Panc1 (cell line): ENCODE results near the gene TMIGD1. TPM values are rescaled to one million over a fixed set of nuclear protein-coding genes. Genes with fewer than 3 reads are reported as not detected.

ENCODE experiments used
- ATAC-seq: fragments of 200-7000 bp; cut with Tn5 transposase; 2 replicates; pipeline ENCODE4 v1.9.1; 2020; ENCODE audit warnings: mild to moderate bottlenecking, moderate library complexity
- BruUV-seq: library from RNA; stranded (reverse); fragments of 400-500 nt; replicated peaks from 2 replicates; lab custom pipeline; 2021; lab: Mats Ljungman, UMichigan
- CTCF ChIA-PET: fragments of 300-600 bp; sonication (Branson Sonifier 250); formaldehyde crosslinking; loops from one replicate; lab custom pipeline; 2022; ENCODE audit warnings: antibody characterized with exemption; lab: Charles Lee
- POLR2A ChIA-PET: fragments of 300-600 bp; sonication (Branson Sonifier 250); formaldehyde crosslinking; loops from one replicate; lab custom pipeline; 2022; ENCODE audit warnings: antibody characterized with exemption; lab: Charles Lee
- DNase-seq: peaks from one replicate; pipeline ENCODE4 v3.0.0-alpha.2; 2010; ENCODE audit warnings: low read depth, low spot score
- H3K27ac ChIP-seq: 2 replicates; pipeline ENCODE4 v1.5.1; 2011; ENCODE audit warnings: mild to moderate bottlenecking, low read length, inconsistent platforms
- H3K27me3 ChIP-seq: fragments of 200-500 bp; sonication (Bioruptor generic); 2 replicates; pipeline ENCODE4 v1.6.0; 2014; ENCODE audit warnings: low read length, inconsistent platforms; ENCODE audit not compliant: control insufficient read depth, insufficient read depth
- H3K36me3 ChIP-seq: fragments of 200-500 bp; sonication (Bioruptor generic); 2 replicates; pipeline ENCODE4 v1.5.1; 2014; ENCODE audit warnings: inconsistent platforms, mild to moderate bottlenecking, low read length, moderate library complexity; ENCODE audit not compliant: control insufficient read depth, insufficient read depth
- H3K4me1 ChIP-seq: 2 replicates; pipeline ENCODE4 v1.5.1; 2011; ENCODE audit warnings: inconsistent platforms, mild to moderate bottlenecking, low read length, moderate library complexity; ENCODE audit not compliant: control insufficient read depth, insufficient read depth
- H3K4me3 ChIP-seq, 2 experiments: 2 replicates each; pipeline ENCODE4 v1.5.1; 2011 to 2012; ENCODE audit warnings: low read depth in 2 of 2, low read length in 2 of 2, mild to moderate bottlenecking in 2 of 2, inconsistent platforms in 1 of 2, moderate library complexity in 1 of 2
- H3K9me3 ChIP-seq: fragments of 200-500 bp; sonication (Bioruptor generic); 2 replicates; pipeline ENCODE4 v1.5.1; 2014; ENCODE audit warnings: low read depth, mild to moderate bottlenecking, inconsistent platforms, low read length, moderate library complexity; ENCODE audit not compliant: control insufficient read depth, insufficient read depth
- CTCF ChIP-seq: fragments of 450-650 bp; IDR thresholded peaks from 2 replicates; pipeline ENCODE4 v1.5.1; 2017; ENCODE audit warnings: mild to moderate bottlenecking
- POLR2AphosphoS5 ChIP-seq: IDR thresholded peaks from 2 replicates; pipeline ENCODE4 v1.6.1; 2012; ENCODE audit warnings: mild to moderate bottlenecking, low read depth, low read length, moderate library complexity
- REST ChIP-seq, 2 experiments: IDR thresholded peaks; 2 replicates each; pipeline ENCODE4 v1.6.1; 2011 to 2012; ENCODE audit warnings: low read depth in 2 of 2, control low read depth in 1 of 2, low read length in 1 of 2, mild to moderate bottlenecking in 1 of 2, moderate library complexity in 1 of 2; ENCODE audit not compliant: insufficient read depth in 1 of 2
- SIN3A ChIP-seq: IDR thresholded peaks from 2 replicates; pipeline ENCODE4 v1.6.1; 2012; ENCODE audit warnings: low read depth, mild to moderate bottlenecking, low read length, moderate library complexity, borderline replicate concordance; ENCODE audit not compliant: insufficient read depth
- TCF7L2 ChIP-seq: IDR thresholded peaks from 2 replicates; pipeline ENCODE4 v1.6.1; 2011; ENCODE audit warnings: mild to moderate bottlenecking, low read depth, low read length, inconsistent platforms
- in situ Hi-C: cut with HindIII; loops from 2 replicates; pipeline ENCODE4 v1.10.0; 2016; ENCODE audit warnings: low sequenced_read_pairs, low pct_unique_long_range_greater_than_20kb
- intact Hi-C: fragments of 100-400 bp; cut with micrococcal nuclease; formaldehyde crosslinking; loops from one replicate; pipeline ENCODE4 v1.10.0; 2022; ENCODE audit not compliant: unreplicated experiment
- total RNA-seq: library from RNA; stranded (reverse); gene quantifications from one replicate; pipeline ENCODE4 v1.2.1, GENCODE V29; 2021; ENCODE audit not compliant: unreplicated experiment

TMIGD1 gene
- total RNA-seq, 1 experiment from 2014 or later, result not detected

- Histone ChIP-seq H3K9me3 (no peaks in the 10 kb centered on the region), H3K27ac (no peak overlapping the region), H3K27me3 (no peaks in the 10 kb centered on the region), H3K4me3 (no peak overlapping the region), H3K36me3 (no peaks in the 10 kb centered on the region), H3K4me1 (no peaks in the 10 kb centered on the region)
- no TSS peak for BruUV-seq
- ChIA-PET CTCF (no interaction called here), POLR2A (no interaction called here)
- TF ChIP-seq TCF7L2, result no peak
- no peak for TF ChIP-seq REST (IDR thresholded peaks at IDR 0.05; ENCODE audit: insufficient read depth in 1 of 2, low read depth in 2 of 2, low read length in 1 of 2)
- TF ChIP-seq CTCF, result no peak
- no peak for TF ChIP-seq SIN3A
- TF ChIP-seq POLR2AphosphoS5, result no peak
- no peak for ATAC-seq
- no peak for DNase-seq
- in situ Hi-C loops, result no loop called here
- intact Hi-C loops, result no loop called here
These were observed 26.4 kb upstream of the TMIGD1 start for GRCh38 chr17:30360086-30360808.

GRCh38 chr17:30358055-30358760, 24.4 kb upstream of the TMIGD1 start:
- TF ChIP-seq CTCF, result no peak
- no peak for TF ChIP-seq REST (IDR thresholded peaks at IDR 0.05; ENCODE audit: insufficient read depth in 1 of 2, low read depth in 2 of 2, low read length in 1 of 2)
- TF ChIP-seq POLR2AphosphoS5, result no peak
- no peak for TF ChIP-seq SIN3A
- no peak for TF ChIP-seq TCF7L2
- ATAC-seq, result no peak

More at GRCh38 chr17:30358055-30358760, 24.4 kb upstream of the TMIGD1 start:
- intact Hi-C loops, result no loop called here
- Histone ChIP-seq H3K9me3 (no peaks in the 10 kb centered on the region), H3K36me3 (no peaks in the 10 kb centered on the region), H3K27me3 (no peaks in the 10 kb centered on the region), H3K4me3 (no peak overlapping the region), H3K4me1 (no peaks in the 10 kb centered on the region), H3K27ac (no peak overlapping the region)
- no peak for DNase-seq
- in situ Hi-C loops, result no loop called here
- BruUV-seq, result no TSS peak
- POLR2A ChIA-PET, result interaction anchor here (0.6 kb wide), 1 partner anchor 42 kb away, joined by 6 read pairs; no protein-coding TSS in a partner anchor
- CTCF ChIA-PET, result interaction anchor here (0.7 kb wide), 1 partner anchor 13 kb away, joined by 3 read pairs; no protein-coding TSS in a partner anchor
